ENCODE results near the gene VIPR1. TPM values are rescaled to one million over a fixed set of nuclear protein-coding genes. Genes with fewer than 3 reads are reported as not detected.
A peak's percentile ranks its signal among the peaks of the same experiment; 100 is the strongest.
"Not testable (repeated sequence)": the region's sequence is repeated elsewhere in the genome, so short reads cannot be mapped to it uniquely, and the experiment has no call there.

VIPR1 gene
- total and polyA plus RNA-seq, 4 experiments from 2014 or later, result 23.1 to 104 (median 62.0) TPM

DNA sequence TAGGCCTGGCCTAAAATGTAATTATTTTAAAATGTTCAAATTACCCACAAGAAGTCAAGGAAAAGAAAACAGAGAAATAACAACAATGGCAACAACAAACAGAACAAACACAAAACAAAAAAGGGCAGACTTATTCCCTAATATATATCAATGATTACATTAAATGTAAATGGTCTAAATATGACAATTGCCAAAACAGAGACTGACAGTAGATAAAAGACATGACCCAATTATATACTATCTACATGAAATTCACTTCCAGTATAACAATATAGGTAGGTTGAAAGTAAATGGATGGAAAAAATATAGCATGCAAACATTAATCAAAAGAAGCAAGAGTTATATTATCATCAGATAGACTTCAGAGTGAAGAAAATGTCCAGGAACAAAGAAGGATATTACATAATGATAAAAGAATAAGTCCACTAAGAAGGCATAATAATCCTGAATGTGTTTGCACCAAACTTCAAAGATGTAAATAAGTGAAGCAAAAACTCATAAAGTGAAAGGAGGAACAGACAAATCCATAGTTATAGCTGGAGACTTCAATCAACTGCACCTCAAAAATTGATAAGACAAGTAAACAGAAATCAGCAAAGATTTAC is 72.8 kb downstream of the VIPR1 start:
- peak overlapping the region in 1 of 8 donors; percentile 26 for H3K4me3 Mint-ChIP-seq
- H3K4me1 ChIP-seq (ENCODE audit: insufficient read depth, low read length), result peaks cover 12% of the 10 kb centered on the region
- ChIA-PET CTCF (ENCODE audit: partially characterized antibody) (interaction anchor here (1.2 kb wide), 1 partner anchor 171 kb away, joined by 3 read pairs; no protein-coding TSS in a partner anchor), POLR2A (ENCODE audit: partially characterized antibody) (interaction anchor here (1.2 kb wide), 1 partner anchor 18 kb away, joined by 3 read pairs; no protein-coding TSS in a partner anchor)
- intact Hi-C loops (cut with micrococcal nuclease), result loop anchor here (5.0 kb wide), 1 partner anchor 37 kb away; no protein-coding TSS in a partner anchor
- peaks cover 27 to 56% (median 29%) of the 10 kb centered on the region in 4 donors for H3K4me1 Mint-ChIP-seq
- H3K27ac Mint-ChIP-seq, result no peak overlapping the region
- H3K27ac ChIP-seq (ENCODE audit: low read depth, low read length), result no peak overlapping the region
- no peaks in the 10 kb centered on the region for H3K9me3 ChIP-seq (ENCODE audit: control insufficient read depth in 1 of 2, low read length in 2 of 2)
- no peak overlapping the region for H3K4me3 ChIP-seq (ENCODE audit: low read length in 2 of 2)
- H3K36me3 Mint-ChIP-seq, result peaks cover 48 to 55% of the 10 kb centered on the region in 2 donors
- no peaks in the 10 kb centered on the region for H3K27me3 Mint-ChIP-seq
- no peaks in the 10 kb centered on the region for H3K27me3 ChIP-seq (ENCODE audit: insufficient read depth, low read length)
- DNase-seq, result no peak
- H3K9me3 Mint-ChIP-seq, result peaks cover 0 to 28% (median 14%) of the 10 kb centered on the region in 8 donors
- peaks cover 9% of the 10 kb centered on the region for H3K36me3 ChIP-seq (ENCODE audit: insufficient read depth, low read length)

DNA sequence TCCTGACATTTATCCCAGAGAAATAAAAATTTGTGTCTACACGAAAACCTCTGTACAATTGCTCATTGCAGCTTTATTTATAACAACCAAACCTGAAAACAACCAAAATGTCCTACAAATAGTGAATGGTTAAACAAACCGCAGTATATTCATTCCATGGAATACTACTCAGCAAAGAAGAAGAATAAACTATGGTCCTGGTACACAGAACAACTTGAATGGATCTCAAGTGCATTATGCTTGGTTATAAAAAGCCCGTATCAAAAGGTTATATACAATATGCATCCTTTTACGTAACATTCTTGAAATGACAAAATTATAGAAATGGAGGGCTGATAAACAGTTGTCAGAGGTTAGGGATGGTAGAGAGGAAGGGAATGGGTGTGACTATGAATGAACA is 75.6 kb downstream of the VIPR1 start:
- no peaks in the 10 kb centered on the region for H3K27me3 Mint-ChIP-seq
- Histone ChIP-seq H3K36me3 (ENCODE audit: insufficient read depth, low read length) (peaks cover 9% of the 10 kb centered on the region), H3K27ac (ENCODE audit: low read depth, low read length) (no peak overlapping the region), H3K27me3 (ENCODE audit: insufficient read depth, low read length) (no peaks in the 10 kb centered on the region), H3K4me1 (ENCODE audit: insufficient read depth, low read length) (peaks cover 32% of the 10 kb centered on the region), H3K4me3 (ENCODE audit: low read length in 2 of 2) (no peak overlapping the region), H3K9me3 (ENCODE audit: control insufficient read depth in 1 of 2, low read length in 2 of 2) (no peaks in the 10 kb centered on the region)
- DNase-seq, result no peak
- intact Hi-C loops (cut with micrococcal nuclease), result loop anchor here (5.0 kb wide), 1 partner anchor 34 kb away; no protein-coding TSS in a partner anchor
- ChIA-PET CTCF (ENCODE audit: partially characterized antibody) (interaction anchor here (1.6 to 2.2 kb wide), 2 partner anchors 22 to 76 kb away, joined by 4 to 10 read pairs; partner anchors contain the start of genes NKTR and VIPR1), POLR2A (ENCODE audit: partially characterized antibody) (interaction anchor here (0.9 to 1.5 kb wide), 3 partner anchors 20 to 76 kb away, joined by 3 to 4 read pairs (median 4); partner anchors contain the start of genes NKTR and VIPR1)
- peak overlapping the region in 3 of 7 donors; percentile 11 to 72 (median 48) for H3K27ac Mint-ChIP-seq
- H3K36me3 Mint-ChIP-seq, result peaks cover 42% of the 10 kb centered on the region in 2 donors
- H3K9me3 Mint-ChIP-seq, result peaks cover 0 to 22% (median 14%) of the 10 kb centered on the region in 8 donors
- peaks cover 39 to 67% (median 42%) of the 10 kb centered on the region in 4 donors for H3K4me1 Mint-ChIP-seq
- no peak overlapping the region for H3K4me3 Mint-ChIP-seq

DNA sequence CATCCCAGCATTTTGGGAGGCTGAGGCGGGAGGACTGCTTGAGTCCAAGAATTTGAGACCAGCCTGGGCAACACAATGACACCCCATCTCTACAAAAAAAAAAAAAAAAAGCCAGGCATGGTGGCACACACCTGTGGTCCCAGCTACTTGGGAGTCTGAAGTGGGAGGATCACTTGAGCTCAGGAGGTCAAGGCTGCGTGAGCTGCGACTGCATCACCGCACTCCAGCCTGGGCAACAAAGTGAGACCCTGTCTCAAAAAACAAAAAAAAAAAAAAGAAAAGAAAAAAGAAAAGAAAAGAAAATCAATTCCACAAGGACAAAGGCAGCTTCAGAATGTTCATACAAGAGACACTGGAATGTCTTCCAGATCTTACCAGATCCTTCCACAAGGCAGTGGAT is 76.9 kb downstream of the VIPR1 start:
- peaks cover 44 to 73% (median 47%) of the 10 kb centered on the region in 4 donors for H3K4me1 Mint-ChIP-seq
- peaks cover 30 to 32% of the 10 kb centered on the region in 2 donors for H3K36me3 Mint-ChIP-seq
- not testable (repeated sequence) for H3K4me3 ChIP-seq (ENCODE audit: low read length in 2 of 2); DNase-seq; H3K27me3 ChIP-seq (ENCODE audit: insufficient read depth, low read length); H3K36me3 ChIP-seq (ENCODE audit: insufficient read depth, low read length); H3K27ac ChIP-seq (ENCODE audit: low read depth, low read length); H3K27me3 Mint-ChIP-seq; H3K9me3 ChIP-seq (ENCODE audit: control insufficient read depth in 1 of 2, low read length in 2 of 2)
- intact Hi-C loops (cut with micrococcal nuclease), result loop anchor here (5.0 kb wide), 1 partner anchor 33 kb away; no protein-coding TSS in a partner anchor
- ChIA-PET POLR2A (ENCODE audit: partially characterized antibody) (interaction anchor here (0.7 to 1.0 kb wide), 3 partner anchors 11 to 93 kb away, joined by 3 to 5 read pairs (median 3); partner anchors contain the start of gene SS18L2), CTCF (ENCODE audit: partially characterized antibody) (interaction anchor here (1.0 to 1.6 kb wide), 2 partner anchors 21 to 78 kb away, joined by 3 to 4 read pairs; partner anchors contain the start of gene NKTR)
- peak overlapping the region in 5 of 7 donors; percentile 53 to 99 (median 89) for H3K27ac Mint-ChIP-seq
- H3K4me3 Mint-ChIP-seq, result peak overlapping the region in 1 of 8 donors; percentile 31
- peaks cover 0 to 13% (median 8%) of the 10 kb centered on the region in 8 donors for H3K9me3 Mint-ChIP-seq
- peaks cover 39% of the 10 kb centered on the region for H3K4me1 ChIP-seq (ENCODE audit: insufficient read depth, low read length)

DNA sequence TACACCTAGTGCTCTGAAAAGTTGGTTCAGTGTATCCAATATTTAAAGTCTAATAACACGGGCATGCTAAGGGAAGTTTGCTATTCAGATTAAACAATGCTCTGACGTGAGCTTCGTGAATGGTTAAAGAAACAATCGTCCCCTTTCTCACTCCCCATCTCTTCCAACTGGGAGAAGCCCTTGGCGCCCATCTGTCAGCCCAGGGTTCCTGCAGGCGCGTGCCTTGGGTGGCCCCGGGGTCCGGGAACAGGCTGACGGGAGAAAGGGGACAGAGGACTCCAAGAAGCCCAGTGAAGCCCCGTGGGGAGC is 78.9 kb downstream of the VIPR1 start:
- CTCF ChIA-PET (ENCODE audit: partially characterized antibody), result interaction anchor here (1.0 to 3.2 kb wide), 9 partner anchors 9 to 174 kb away, joined by 3 to 14 read pairs (median 6); partner anchors contain the start of genes NKTR, SS18L2 and VIPR1
- H3K4me1 Mint-ChIP-seq, result peaks cover 38 to 64% (median 47%) of the 10 kb centered on the region in 4 donors
- peak overlapping the region; percentile 86 to 99 (median 90) for H3K27ac Mint-ChIP-seq
- no peaks in the 10 kb centered on the region for H3K36me3 ChIP-seq (ENCODE audit: insufficient read depth, low read length)
- H3K4me3 Mint-ChIP-seq, result peak overlapping the region; percentile 75 to 94 (median 82)
- peaks cover 16 to 20% of the 10 kb centered on the region in 2 donors for H3K36me3 Mint-ChIP-seq
- peak overlapping the region; percentile 96 for H3K27ac ChIP-seq (ENCODE audit: low read depth, low read length)
- H3K9me3 ChIP-seq (ENCODE audit: control insufficient read depth in 1 of 2, low read length in 2 of 2), result no peaks in the 10 kb centered on the region
- intact Hi-C loops (cut with micrococcal nuclease), result no loop called here
- no peak for DNase-seq
- H3K4me1 ChIP-seq (ENCODE audit: insufficient read depth, low read length), result peaks cover 39% of the 10 kb centered on the region
- H3K27me3 ChIP-seq (ENCODE audit: insufficient read depth, low read length), result no peaks in the 10 kb centered on the region
- H3K9me3 Mint-ChIP-seq, result no peaks in the 10 kb centered on the region
- POLR2A ChIA-PET (ENCODE audit: partially characterized antibody), result interaction anchor here (0.7 to 3.4 kb wide), 13 partner anchors 9 to 164 kb away, joined by 3 to 56 read pairs (median 8); partner anchors contain the start of genes NKTR, SS18L2 and VIPR1
- H3K27me3 Mint-ChIP-seq, result no peaks in the 10 kb centered on the region
- peak overlapping the region; percentile 59 to 78 for H3K4me3 ChIP-seq (ENCODE audit: low read length in 2 of 2)

DNA sequence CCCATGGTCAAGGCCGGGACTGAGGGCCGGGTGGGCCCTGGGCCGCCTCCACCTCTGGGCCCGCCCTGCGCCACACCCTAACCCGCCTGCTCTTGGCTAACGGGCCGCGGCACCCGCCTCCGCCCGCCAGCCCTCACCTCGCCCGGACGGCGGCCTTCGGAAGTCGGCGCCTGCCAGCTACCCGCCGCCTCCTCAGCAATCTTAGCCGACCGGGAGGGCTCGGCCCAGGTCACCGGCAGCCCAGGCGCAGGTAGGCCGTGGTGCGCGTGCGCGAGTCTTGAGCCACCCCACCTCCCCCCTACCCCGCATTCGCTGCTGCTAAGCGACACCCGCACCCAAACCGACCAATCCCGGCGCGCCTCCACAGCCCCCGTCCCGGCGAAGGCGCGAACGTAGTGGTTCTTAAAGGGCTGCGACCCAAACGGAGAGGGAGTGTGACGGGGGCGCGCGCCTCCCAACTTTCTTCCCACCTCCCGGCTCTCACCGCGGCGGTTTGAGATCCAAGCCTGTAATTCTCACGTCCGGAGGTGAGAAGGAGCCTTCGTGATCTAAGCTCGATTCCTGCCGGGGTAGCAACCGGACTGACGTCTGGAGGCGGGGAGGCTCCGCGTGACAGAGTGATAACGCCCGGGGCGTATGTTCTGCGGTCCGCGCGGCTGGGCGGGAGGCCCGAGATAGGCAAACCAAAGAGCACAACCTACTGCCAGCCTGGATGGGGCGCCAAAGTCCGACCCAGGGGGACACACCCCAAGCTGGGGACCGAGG is 79.4 kb downstream of the VIPR1 start, which contains the start of gene SEC22C:
Gene SEC22C, minus strand, starts transcription at position 259 of the 765 bp plus-strand sequence. CDS start 12,921 bp downstream, outside the sequence.
- peak; percentile 94 to 97 (median 95) for DNase-seq
- H3K27me3 ChIP-seq (ENCODE audit: insufficient read depth, low read length), result no peaks in the 10 kb centered on the region
- ChIA-PET CTCF (ENCODE audit: partially characterized antibody) (interaction anchor here (0.6 to 3.2 kb wide), 24 partner anchors 9 to 174 kb away, joined by 3 to 21 read pairs (median 5); partner anchors contain the start of genes NKTR and SS18L2), POLR2A (ENCODE audit: partially characterized antibody) (interaction anchor here (0.7 to 3.4 kb wide), 20 partner anchors 9 to 222 kb away, joined by 3 to 56 read pairs (median 6); partner anchors contain the start of genes NKTR, SS18L2 and VIPR1)
- no peaks in the 10 kb centered on the region for H3K36me3 ChIP-seq (ENCODE audit: insufficient read depth, low read length)
- Mint-ChIP-seq H3K4me3 (peak within 1 kb of the TSS; percentile 86 to 96 (median 94)), H3K36me3 (peaks cover 13 to 16% of the 10 kb centered on the region in 2 donors), H3K27me3 (no peaks in the 10 kb centered on the region), H3K4me1 (peaks cover 38 to 59% (median 47%) of the 10 kb centered on the region in 4 donors), H3K27ac (peak within 1 kb of the TSS; percentile 97 to 100 (median 99)), H3K9me3 (no peaks in the 10 kb centered on the region)
- intact Hi-C loops (cut with micrococcal nuclease), result loop anchor here (1.0 to 2.0 kb wide), 6 partner anchors 8 to 222 kb away; partner anchors contain the start of genes HIGD1A, NKTR and SS18L2
- peaks cover 39% of the 10 kb centered on the region for H3K4me1 ChIP-seq (ENCODE audit: insufficient read depth, low read length)
- peak within 1 kb of the TSS; percentile 59 to 78 for H3K4me3 ChIP-seq (ENCODE audit: low read length in 2 of 2)
- no peaks in the 10 kb centered on the region for H3K9me3 ChIP-seq (ENCODE audit: control insufficient read depth in 1 of 2, low read length in 2 of 2)
- peak within 1 kb of the TSS; percentile 96 for H3K27ac ChIP-seq (ENCODE audit: low read depth, low read length)

DNA sequence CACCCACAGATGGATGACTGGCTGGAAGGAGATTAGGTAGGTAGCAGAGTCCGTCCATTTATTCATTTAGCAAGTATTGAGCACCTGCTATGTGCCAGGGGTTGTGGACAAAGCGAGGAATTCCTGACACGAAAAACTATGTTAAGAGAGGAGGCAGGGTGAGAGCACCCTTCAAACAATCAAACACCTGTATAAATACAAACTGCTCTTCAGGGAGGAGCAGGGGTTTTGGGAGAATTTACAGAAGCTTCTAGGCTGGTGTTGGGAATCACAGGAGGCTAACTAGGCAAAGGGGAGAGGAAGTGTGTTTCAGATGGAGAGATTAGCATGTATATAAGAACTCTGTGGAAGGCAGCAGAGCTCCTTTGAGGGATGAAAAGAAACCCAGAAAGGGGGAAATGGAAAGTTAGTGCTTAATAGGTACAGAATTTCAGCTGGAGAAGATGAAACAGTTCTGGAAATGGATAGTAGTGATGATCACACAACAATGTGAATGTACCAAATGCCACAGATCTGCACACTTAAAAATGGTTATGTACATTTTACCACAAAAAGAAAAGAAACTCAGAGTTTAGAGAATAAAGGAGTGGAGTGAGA is 80.1 kb downstream of the VIPR1 start:
- Histone ChIP-seq H3K27ac (ENCODE audit: low read depth, low read length) (peak overlapping the region; percentile 96), H3K27me3 (ENCODE audit: insufficient read depth, low read length) (no peaks in the 10 kb centered on the region), H3K36me3 (ENCODE audit: insufficient read depth, low read length) (no peaks in the 10 kb centered on the region), H3K4me1 (ENCODE audit: insufficient read depth, low read length) (peaks cover 34% of the 10 kb centered on the region), H3K4me3 (ENCODE audit: low read length in 2 of 2) (peak overlapping the region; percentile 26 to 78), H3K9me3 (ENCODE audit: control insufficient read depth in 1 of 2, low read length in 2 of 2) (no peaks in the 10 kb centered on the region)
- no peak for DNase-seq
- intact Hi-C loops (cut with micrococcal nuclease), result loop anchor here (1.0 to 2.0 kb wide), 6 partner anchors 8 to 222 kb away; partner anchors contain the start of genes HIGD1A, NKTR and SS18L2
- peaks cover 34 to 52% (median 43%) of the 10 kb centered on the region in 4 donors for H3K4me1 Mint-ChIP-seq
- H3K27me3 Mint-ChIP-seq, result no peaks in the 10 kb centered on the region
- POLR2A ChIA-PET (ENCODE audit: partially characterized antibody), result interaction anchor here (0.8 to 3.4 kb wide), 17 partner anchors 9 to 221 kb away, joined by 3 to 56 read pairs (median 8); partner anchors contain the start of genes NKTR, SS18L2 and VIPR1
- H3K36me3 Mint-ChIP-seq, result peaks cover 7 to 12% of the 10 kb centered on the region in 2 donors
- CTCF ChIA-PET (ENCODE audit: partially characterized antibody), result interaction anchor here (0.6 to 3.2 kb wide), 21 partner anchors 8 to 173 kb away, joined by 3 to 21 read pairs (median 5); partner anchors contain the start of genes NKTR and SS18L2
- H3K9me3 Mint-ChIP-seq, result no peaks in the 10 kb centered on the region
- peak overlapping the region; percentile 86 to 96 (median 94) for H3K4me3 Mint-ChIP-seq
- peak overlapping the region; percentile 97 to 100 (median 99) for H3K27ac Mint-ChIP-seq
